GM19025 (cell line): ENCODE measurements around the gene PPT1.

Experiments used
- ATAC-seq: cut with Tn5 transposase; IDR thresholded peaks from one replicate; pipeline ENCODE4 v1.9.1; 2021; ENCODE audit warnings: mild to moderate bottlenecking, low read depth, moderate library complexity; ENCODE audit not compliant: unreplicated experiment

Gene PPT1

DNA sequence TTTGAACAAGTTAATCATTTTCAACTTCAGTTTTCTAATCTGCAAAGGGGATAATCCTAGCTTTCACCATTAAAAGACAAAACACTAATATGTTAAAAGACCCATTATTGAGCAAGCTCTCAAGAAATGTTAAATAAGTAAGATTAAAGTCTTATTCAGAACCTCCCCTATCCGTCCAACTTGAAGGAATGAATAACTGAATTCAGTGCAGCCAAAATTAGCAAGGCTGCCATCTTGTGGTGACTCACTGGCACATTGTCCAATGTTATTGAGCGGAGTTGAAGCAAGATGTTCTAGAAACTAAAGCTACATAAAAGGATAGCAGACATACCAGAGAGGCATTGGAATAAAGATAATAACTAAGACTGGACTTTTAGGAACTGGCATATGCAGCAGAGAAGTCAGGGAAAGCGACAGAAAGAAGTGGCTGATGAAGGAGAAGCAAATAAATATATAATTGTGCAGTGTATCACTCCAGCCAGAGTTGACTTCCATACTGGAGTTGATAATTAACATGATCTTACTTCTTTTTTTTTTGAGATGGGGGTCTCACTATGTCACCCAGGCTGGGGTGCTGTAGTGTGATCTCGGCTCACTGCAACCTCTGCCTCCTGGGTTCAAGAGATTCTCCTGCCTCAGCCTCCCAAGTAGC, 64.7 kb downstream of the PPT1 start:
- no peak for ATAC-seq

DNA sequence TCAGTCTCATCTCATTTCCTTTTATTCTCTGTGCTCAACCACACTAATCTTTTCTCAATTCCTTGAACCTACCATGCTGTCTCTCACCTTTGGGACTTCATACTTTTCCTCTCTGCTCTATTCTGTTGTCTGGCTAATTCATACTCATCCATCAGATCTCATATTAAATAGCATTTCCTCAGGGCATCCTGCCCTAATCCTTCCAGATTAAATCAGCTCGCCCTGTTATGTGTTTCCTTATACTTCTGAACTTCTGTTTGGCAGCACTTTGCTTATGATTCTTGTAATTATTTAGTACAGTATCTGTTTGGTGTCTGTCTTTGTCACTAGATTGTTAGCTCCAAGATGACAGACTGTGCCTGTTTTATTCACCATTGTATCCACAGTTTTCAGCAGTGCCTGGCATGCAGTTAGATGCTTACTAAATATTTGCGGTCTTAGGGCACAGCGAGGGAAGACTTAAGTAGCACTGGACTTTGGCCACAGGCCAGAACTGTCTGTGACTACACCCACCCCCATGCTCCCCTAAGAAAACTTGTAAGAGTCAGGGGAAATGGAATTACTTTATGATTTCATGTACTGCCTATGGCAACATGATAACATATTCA, 66.4 kb downstream of the PPT1 start:
- no peak for ATAC-seq

GRCh38 chr1:40029608-40030007, 67.4 kb downstream of the PPT1 start:
- ATAC-seq, result no peak

DNA sequence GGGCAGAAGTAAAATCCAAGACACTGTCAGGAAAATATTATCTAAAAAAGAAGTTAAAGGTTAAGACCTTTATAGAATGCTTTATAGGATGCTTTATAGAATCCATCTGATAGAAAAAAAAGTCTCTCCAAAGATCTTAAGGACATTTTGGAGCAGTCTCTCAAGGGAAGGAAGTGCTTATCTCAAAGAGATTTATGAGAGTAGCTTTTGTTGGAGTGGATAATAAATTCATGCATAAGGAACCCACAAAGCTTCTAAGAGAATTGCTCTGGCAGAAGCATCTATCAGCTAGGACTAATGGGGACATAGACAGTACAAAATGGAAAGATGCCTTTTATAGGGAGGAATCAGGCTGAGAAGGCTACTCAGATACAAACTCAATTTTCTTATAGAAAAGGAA, 69.4 kb downstream of the PPT1 start:
- ATAC-seq, result no peak

GRCh38 chr1:40024671-40025070, 72.4 kb downstream of the PPT1 start:
- ATAC-seq, result no peak

GRCh38 chr1:40023379-40023944, 73.6 kb downstream of the PPT1 start:
- ATAC-seq, result no peak
